Stimulated activated CD4-positive, alpha-beta T cell treated with anti-CD3 and anti-CD28 coated beads, TNF-alpha, amount 100 ng/mL, for 48 hours (primary cell): Measurements from ENCODE around the gene BBOX1.
"Not testable (repeated sequence)": the region's sequence is repeated elsewhere in the genome, so short reads cannot be mapped to it uniquely, and the experiment has no call there.

Experiments
- DNase-seq, 3 donors: peaks; one replicate each; pipeline ENCODE4 v3.0.0-alpha.2; 2020; ENCODE audit warnings: low read depth in 3 of 3

Gene BBOX1

GRCh38 chr11:27040302-27041115 is at the start of gene BBOX1:
Gene BBOX1 (plus strand): TSS chr11:27040815. CDS start chr11:27055431, 14,616 bp downstream.
- no peak for DNase-seq

GRCh38 chr11:26992031-26992541 is 48.5 kb upstream of the BBOX1 start:
- DNase-seq, result no peak

GRCh38 chr11:26993965-26994457 is 46.6 kb upstream of the BBOX1 start, which contains the start of gene FIBIN:
Gene FIBIN (plus strand): TSS chr11:26994112. CDS start chr11:26994527, 415 bp downstream.
- no peak for DNase-seq

GRCh38 chr11:26994631-26995095 is 46.0 kb upstream of the BBOX1 start:
- no peak for DNase-seq

GRCh38 chr11:26995701-26996460 is 44.7 kb upstream of the BBOX1 start:
- no peak for DNase-seq

- DNase-seq, result no peak
These were observed 43.2 kb upstream of the BBOX1 start for GRCh38 chr11:26997378-26997777.

GRCh38 chr11:27001136-27001730 is 39.4 kb upstream of the BBOX1 start:
- DNase-seq, result not testable (repeated sequence)

GRCh38 chr11:27002431-27002830 is 38.2 kb upstream of the BBOX1 start:
- DNase-seq, result no peak

GRCh38 chr11:27002838-27003237 is 37.8 kb upstream of the BBOX1 start:
- no peak for DNase-seq

- DNase-seq, result no peak
These were observed 36.5 kb upstream of the BBOX1 start for GRCh38 chr11:27004103-27004502.

GRCh38 chr11:27008811-27009535 is 31.6 kb upstream of the BBOX1 start:
- no peak for DNase-seq

GRCh38 chr11:27011560-27012233 is 28.9 kb upstream of the BBOX1 start:
- no peak for DNase-seq

- DNase-seq, result no peak
These were observed 28.2 kb upstream of the BBOX1 start for GRCh38 chr11:27012234-27012921.

GRCh38 chr11:27013781-27014361 is 26.7 kb upstream of the BBOX1 start:
- DNase-seq, result no peak

- DNase-seq, result no peak
These were observed 21.6 kb upstream of the BBOX1 start for GRCh38 chr11:27018902-27019529.

GRCh38 chr11:27020751-27021150 is 19.9 kb upstream of the BBOX1 start:
- no peak for DNase-seq

- no peak for DNase-seq
These were observed 17.9 kb upstream of the BBOX1 start for GRCh38 chr11:27022659-27023251.

GRCh38 chr11:27024865-27025264 is 15.8 kb upstream of the BBOX1 start:
- DNase-seq, result no peak
